Measurements from ENCODE around the gene F11.
"Not testable (repeated sequence)": the region's sequence is repeated elsewhere in the genome, so short reads cannot be mapped to it uniquely, and the experiment has no call there.

The F11 gene

DNA sequence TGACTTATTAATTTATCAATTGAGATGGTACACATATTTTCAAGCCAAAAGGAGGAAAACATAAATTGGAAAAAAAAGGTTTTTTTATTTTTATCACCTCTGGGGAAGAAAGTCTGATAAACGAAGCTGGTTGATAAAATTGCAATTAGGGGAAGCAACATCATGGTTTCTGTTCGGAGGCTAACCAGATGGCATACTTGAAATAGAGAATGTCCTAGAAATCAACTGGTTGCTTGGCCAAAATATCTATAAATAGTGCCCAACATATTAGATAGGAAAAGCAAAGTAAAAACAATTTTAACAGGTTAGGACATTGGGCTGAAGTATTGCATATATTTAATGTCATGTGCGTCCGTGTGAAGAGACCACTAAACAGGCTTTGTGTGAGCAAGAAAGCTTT lies 24.4 kb upstream of the F11 start:
- no peaks in the 10 kb centered on the region for H3K36me3 Mint-ChIP-seq (ENCODE audit: low read depth)
- intact Hi-C loops (cut with micrococcal nuclease): no loop called here
- H3K9me3 Mint-ChIP-seq: peaks cover 8% of the 10 kb centered on the region
- H3K4me3 Mint-ChIP-seq: no peak overlapping the region
- H3K27me3 Mint-ChIP-seq: no peaks in the 10 kb centered on the region
- H3K27ac Mint-ChIP-seq: no peak overlapping the region
- H3K4me1 Mint-ChIP-seq (ENCODE audit: low read depth): no peaks in the 10 kb centered on the region

DNA sequence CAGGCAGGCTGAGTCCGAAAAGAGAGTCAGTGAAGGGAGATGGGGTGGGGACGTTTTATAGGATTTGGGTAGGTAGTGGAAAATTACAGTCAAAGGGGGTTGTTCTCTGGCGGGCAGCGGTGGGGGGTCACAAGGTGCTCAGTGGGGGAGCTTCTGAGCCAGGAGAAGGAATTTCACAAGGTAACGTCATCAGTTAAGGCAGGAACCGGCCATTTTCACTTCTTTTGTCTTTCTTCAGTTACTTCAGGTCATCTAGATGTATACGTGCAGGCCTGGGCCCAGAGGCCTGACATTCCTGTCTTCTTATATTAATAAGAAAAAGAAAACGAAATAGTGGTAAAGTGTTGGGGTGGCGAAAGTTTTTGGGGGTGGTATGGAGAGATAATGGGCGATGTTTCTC lies 24.0 kb upstream of the F11 start:
- H3K36me3 Mint-ChIP-seq (ENCODE audit: low read depth); H3K4me3 Mint-ChIP-seq; intact Hi-C loops (cut with micrococcal nuclease); H3K4me1 Mint-ChIP-seq (ENCODE audit: low read depth); H3K9me3 Mint-ChIP-seq; H3K27me3 Mint-ChIP-seq; H3K27ac Mint-ChIP-seq: not testable (repeated sequence)

DNA sequence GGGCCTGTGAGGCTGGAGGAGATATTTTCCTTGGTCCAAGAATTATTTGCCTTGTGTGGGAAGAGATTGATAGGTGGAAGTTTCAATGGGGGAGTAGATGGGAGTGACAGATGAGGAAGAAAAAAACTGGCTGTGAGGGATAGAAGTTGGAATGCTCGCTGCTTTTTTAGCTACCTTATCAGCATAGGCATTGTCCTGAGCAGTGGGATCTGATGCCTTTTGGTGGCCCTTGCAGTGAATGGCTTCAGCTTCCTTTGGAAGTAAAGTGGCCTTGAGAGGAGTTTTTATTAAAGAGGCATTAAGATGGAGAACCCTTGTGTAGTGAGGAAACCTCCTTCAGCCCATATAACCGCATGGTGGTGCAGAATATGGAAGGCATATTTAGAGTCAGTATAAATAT lies 22.7 kb upstream of the F11 start:
- no peak overlapping the region for H3K27ac Mint-ChIP-seq
- H3K9me3 Mint-ChIP-seq: peaks cover 4% of the 10 kb centered on the region
- no peaks in the 10 kb centered on the region for H3K36me3 Mint-ChIP-seq (ENCODE audit: low read depth)
- intact Hi-C loops (cut with micrococcal nuclease): no loop called here
- no peak overlapping the region for H3K4me3 Mint-ChIP-seq
- no peaks in the 10 kb centered on the region for H3K4me1 Mint-ChIP-seq (ENCODE audit: low read depth)
- H3K27me3 Mint-ChIP-seq: no peaks in the 10 kb centered on the region

DNA sequence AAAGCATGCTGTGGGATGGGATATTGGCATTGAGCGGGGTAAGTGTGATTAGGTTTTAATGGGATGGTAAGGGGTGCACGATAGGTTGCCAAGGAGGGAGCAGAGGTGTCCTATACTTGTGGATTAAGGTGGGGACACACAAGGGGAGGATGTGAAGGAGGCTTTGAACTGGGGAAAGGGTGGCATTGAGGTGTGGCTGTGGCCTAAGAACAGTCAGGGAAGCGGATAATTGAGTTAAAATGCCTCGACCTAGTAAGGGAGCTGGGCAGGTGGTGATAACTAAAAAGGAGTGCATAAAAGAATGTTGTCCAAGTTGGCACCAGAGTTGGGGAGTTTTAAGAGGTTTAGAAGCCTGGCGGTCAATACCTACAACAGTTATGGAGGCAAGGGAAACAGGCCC lies 21.2 kb upstream of the F11 start:
- no peaks in the 10 kb centered on the region for H3K4me1 Mint-ChIP-seq (ENCODE audit: low read depth)
- no peak overlapping the region for H3K4me3 Mint-ChIP-seq
- no peak overlapping the region for H3K27ac Mint-ChIP-seq
- intact Hi-C loops (cut with micrococcal nuclease): no loop called here
- no peaks in the 10 kb centered on the region for H3K27me3 Mint-ChIP-seq
- no peaks in the 10 kb centered on the region for H3K36me3 Mint-ChIP-seq (ENCODE audit: low read depth)
- H3K9me3 Mint-ChIP-seq: no peaks in the 10 kb centered on the region

DNA sequence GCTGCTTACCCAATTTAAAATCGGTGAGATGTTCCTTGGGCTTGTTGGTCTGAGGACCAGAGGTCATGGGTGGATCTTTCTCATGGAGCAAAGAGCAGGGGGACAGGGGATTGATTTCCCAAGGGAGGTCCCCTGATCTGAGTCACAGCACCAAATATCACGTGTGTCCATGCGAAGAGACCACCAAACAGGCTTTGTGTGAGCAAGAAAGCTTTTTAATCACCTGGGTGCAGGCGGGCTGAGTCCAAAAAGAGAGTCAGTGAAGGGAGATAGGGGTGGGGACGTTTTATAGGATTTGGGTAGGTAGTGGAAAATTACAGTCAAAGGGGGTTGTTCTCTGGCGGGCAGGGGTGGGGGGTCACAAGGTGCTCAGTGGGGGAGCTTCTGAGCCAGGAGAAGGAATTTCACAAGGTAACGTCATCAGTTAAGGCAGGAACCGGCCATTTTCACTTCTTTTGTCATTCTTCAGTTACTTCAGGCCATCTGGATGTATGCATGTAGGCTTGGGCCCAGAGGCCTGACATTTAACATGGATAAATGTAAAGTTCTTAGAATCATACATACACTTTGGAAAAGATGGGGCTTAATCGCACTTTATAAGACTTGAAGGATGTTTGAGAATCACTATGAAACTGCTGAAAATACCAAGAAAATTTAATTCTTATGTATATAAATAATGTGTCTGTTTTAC lies 18.8 kb upstream of the F11 start:
- H3K9me3 Mint-ChIP-seq; H3K27ac Mint-ChIP-seq; H3K27me3 Mint-ChIP-seq; H3K4me1 Mint-ChIP-seq (ENCODE audit: low read depth); H3K36me3 Mint-ChIP-seq (ENCODE audit: low read depth); H3K4me3 Mint-ChIP-seq; intact Hi-C loops (cut with micrococcal nuclease): not testable (repeated sequence)

DNA sequence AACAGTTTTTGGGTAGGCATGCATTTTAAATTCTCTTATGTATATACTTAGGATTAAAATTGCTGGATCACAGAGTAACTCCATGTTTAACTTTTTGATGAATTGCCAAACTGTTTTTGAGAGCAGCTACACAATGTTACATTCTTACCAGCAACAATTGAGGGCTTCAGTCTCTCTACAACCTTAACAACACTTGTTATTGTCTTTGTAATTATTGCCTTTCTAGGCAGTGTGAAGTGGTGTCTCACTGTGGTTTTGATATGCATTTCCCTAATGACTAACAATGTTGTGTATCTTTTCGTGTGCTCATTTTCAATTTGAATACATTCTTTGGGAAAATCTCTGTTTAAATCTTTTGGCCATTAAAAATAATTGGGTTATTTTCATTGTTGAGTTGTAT lies 17.3 kb upstream of the F11 start:
- H3K27me3 Mint-ChIP-seq: no peaks in the 10 kb centered on the region
- no peaks in the 10 kb centered on the region for H3K9me3 Mint-ChIP-seq
- H3K27ac Mint-ChIP-seq: no peak overlapping the region
- no peaks in the 10 kb centered on the region for H3K4me1 Mint-ChIP-seq (ENCODE audit: low read depth)
- intact Hi-C loops (cut with micrococcal nuclease): no loop called here
- no peak overlapping the region for H3K4me3 Mint-ChIP-seq
- no peaks in the 10 kb centered on the region for H3K36me3 Mint-ChIP-seq (ENCODE audit: low read depth)

DNA sequence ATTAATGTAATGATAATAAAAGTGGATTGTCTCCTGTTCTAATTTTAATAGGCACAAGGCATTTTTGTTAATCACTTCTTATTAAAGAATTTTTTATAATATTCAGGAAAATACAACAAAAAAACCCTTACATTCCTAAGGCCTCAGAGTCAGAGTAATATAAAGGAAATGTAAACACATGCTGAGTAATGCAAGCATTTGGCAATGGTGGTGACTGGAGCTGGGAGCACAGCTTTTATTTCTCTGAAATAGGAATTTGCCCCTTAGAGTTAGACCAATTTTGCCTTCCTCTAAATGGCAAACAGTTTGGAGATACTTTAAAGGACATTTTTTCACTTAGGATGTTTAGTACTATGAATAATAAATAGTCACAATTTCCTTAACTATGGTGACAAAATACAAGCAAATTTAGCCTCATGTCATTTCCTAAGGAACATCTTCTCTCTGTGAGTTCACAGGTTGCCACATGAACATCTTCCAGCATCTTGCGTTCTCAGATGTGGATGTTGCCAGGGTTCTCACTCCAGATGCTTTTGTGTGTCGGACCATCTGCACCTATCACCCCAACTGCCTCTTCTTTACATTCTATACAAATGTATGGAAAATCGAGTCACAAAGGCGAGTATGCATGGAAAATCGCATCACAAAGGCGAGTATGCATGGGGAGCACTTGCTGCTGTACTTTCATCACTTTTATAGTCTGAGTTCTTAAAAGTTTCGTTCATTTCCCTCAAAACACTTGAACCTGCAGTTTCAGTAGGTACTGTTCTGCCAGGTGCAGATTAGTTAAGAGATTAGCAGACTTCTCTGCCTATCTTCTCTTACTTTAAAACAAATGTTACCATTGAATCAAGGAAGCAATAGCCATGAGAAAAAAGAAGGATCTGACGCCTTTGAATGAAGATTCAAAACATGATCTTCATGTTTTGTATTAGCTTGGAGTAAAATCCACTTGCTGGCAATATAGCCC lies 15.9 kb upstream of the F11 start:
- H3K4me3 Mint-ChIP-seq: no peak overlapping the region
- H3K4me1 Mint-ChIP-seq (ENCODE audit: low read depth): no peaks in the 10 kb centered on the region
- H3K36me3 Mint-ChIP-seq (ENCODE audit: low read depth): no peaks in the 10 kb centered on the region
- H3K27ac Mint-ChIP-seq: no peak overlapping the region
- intact Hi-C loops (cut with micrococcal nuclease): no loop called here
- H3K27me3 Mint-ChIP-seq: no peaks in the 10 kb centered on the region
- no peaks in the 10 kb centered on the region for H3K9me3 Mint-ChIP-seq

DNA sequence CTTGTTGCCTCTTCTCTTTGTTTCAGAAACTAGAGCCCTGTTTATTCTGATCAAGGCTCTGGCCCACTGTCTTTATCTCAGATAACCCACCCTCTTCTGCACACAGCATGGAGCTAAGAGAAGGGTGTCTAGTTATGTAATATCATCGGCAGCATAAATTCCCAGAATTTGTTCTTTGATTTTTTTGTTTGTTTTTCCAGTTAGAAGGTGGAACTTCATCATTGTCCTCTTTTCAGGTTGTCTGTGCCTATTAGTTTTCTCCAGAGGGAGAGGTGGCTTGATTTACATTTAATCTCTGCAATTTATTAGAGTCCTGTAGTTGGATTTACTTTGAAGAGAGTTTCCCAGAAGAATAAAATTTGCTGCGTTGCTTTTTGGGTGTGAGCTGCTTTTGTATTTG lies 15.2 kb upstream of the F11 start:
- H3K27ac Mint-ChIP-seq: no peak overlapping the region
- no peak overlapping the region for H3K4me3 Mint-ChIP-seq
- no peaks in the 10 kb centered on the region for H3K36me3 Mint-ChIP-seq (ENCODE audit: low read depth)
- H3K27me3 Mint-ChIP-seq: no peaks in the 10 kb centered on the region
- no peaks in the 10 kb centered on the region for H3K4me1 Mint-ChIP-seq (ENCODE audit: low read depth)
- intact Hi-C loops (cut with micrococcal nuclease): no loop called here
- no peaks in the 10 kb centered on the region for H3K9me3 Mint-ChIP-seq

DNA sequence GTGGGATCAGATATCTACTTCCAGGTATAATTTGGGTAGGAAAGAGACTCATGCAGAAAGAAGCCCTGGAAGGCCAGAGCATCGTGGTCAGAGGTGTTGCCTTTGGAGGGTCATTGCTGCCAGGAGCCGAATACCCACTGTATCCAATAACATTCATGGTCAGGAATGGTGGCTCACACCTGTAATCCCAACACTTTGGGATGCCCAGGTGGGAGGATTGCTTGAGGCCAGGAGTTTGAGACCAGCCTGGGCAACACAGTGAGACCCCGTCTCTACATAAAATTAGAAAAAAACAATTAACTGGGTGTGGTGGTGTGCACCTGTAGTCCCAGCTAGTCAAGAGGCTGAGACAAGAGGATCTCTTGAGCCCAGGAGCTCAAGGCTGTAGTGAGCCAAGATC lies 10.9 kb upstream of the F11 start:
- Mint-ChIP-seq H3K4me3 (no peak overlapping the region), H3K27ac (no peak overlapping the region), H3K9me3 (no peaks in the 10 kb centered on the region), H3K4me1 (ENCODE audit: low read depth) (no peaks in the 10 kb centered on the region), H3K27me3 (no peaks in the 10 kb centered on the region), H3K36me3 (ENCODE audit: low read depth) (no peaks in the 10 kb centered on the region)
- intact Hi-C loops (cut with micrococcal nuclease): no loop called here

DNA sequence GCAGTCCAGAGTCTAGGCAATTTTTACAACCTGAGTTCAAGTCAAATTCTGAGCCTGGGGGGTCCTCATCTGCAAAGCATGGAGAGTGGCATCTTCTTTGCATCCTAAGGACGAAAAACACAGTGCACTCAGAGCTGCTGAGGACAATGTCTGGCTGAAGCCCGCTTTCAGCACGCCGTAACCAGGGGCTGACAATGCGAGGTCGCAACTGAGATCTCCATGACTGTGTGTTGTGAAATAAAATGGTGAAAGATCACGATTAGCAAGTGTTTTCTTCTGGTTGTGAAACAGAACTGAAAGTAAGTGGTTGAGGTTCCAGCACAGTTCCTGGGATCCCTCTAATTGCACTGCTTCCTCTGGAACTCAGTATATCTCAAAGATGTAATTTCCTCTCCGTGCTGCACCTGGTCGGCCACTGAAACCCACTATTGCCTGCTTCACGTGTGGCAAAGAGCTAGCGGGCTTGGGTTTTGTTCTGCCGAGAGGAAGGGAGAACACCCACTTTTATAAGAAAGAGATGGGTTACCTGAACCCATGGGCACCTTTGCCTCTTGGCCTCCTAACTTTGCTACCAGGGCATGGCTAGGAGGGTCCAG lies 7.7 kb upstream of the F11 start:
- Mint-ChIP-seq H3K27ac (no peak overlapping the region), H3K4me1 (ENCODE audit: low read depth) (no peaks in the 10 kb centered on the region), H3K9me3 (no peaks in the 10 kb centered on the region), H3K4me3 (no peak overlapping the region), H3K27me3 (no peaks in the 10 kb centered on the region), H3K36me3 (ENCODE audit: low read depth) (no peaks in the 10 kb centered on the region)
- intact Hi-C loops (cut with micrococcal nuclease): no loop called here

DNA sequence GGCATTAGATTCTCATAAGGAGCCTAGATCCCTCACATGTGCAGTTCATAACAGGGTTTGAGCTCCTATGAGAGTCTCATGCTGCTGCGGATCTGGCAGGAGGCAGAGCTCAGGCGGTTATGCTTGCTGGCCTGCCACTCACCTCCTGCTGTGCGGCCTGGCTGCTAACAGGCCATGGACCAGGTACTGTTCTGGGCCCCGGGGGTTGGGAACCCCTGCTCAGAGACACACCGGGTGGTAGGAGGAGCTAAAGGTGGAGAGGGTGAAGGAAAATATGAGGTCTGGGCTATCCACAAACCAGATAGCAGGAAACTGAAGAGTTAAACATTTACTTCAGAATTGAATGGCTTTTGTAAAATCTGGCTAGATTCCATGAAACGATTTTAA lies 5.9 kb upstream of the F11 start:
- H3K27ac Mint-ChIP-seq: no peak overlapping the region
- intact Hi-C loops (cut with micrococcal nuclease): no loop called here

DNA sequence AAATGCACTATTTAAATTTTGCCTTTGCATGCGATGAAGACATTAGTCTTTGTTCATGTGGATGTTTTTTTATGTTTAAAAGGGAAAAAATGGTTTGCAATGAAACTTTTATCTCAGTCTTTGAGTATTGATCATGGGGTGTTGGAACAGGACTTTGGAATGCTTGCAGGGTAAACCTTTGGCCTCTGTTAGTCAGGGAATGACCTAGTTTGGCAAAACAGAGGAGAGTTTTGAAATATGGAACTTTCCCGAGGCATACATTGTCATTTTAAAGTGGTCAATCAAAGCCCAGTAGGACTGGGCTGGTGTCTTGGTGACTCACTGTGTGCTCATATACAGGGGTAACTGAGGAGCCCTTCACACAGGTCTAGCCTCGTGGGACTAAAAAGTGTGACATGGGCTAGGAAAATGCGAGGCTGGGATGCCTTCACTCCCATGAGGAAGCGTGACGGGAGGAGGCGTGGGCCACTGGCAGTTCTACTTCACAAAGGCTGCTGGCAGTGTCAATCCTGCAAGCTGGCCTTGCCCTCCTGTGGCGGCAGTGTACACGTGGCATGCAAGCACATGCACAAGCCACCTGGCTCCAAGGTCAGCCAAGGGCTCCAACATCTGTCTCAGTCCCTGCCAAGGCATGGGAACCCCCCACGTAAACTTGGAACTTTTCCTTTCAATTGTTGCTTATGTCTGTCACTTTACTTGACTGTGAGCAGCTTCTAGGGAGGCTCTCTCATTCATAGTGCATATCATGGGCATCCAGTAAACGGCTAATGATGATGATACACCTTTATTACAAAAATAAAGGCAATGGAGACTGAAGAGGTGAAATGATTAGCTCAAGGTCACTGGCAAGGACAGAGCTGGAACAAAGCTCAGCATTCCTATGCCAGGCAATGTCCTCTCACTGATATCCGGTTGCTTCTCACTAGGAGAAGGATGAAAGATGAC lies 5.2 kb upstream of the F11 start:
- intact Hi-C loops (cut with micrococcal nuclease): no loop called here
- Mint-ChIP-seq H3K9me3 (no peaks in the 10 kb centered on the region), H3K27ac (no peak overlapping the region), H3K27me3 (peaks cover 2% of the 10 kb centered on the region), H3K4me3 (no peak overlapping the region), H3K36me3 (ENCODE audit: low read depth) (no peaks in the 10 kb centered on the region), H3K4me1 (ENCODE audit: low read depth) (no peaks in the 10 kb centered on the region)

More for the DNA sequence above, 5.9 kb upstream of the F11 start:
- Mint-ChIP-seq H3K36me3 (ENCODE audit: low read depth) (no peaks in the 10 kb centered on the region), H3K4me3 (no peak overlapping the region), H3K27me3 (peaks cover 2% of the 10 kb centered on the region), H3K4me1 (ENCODE audit: low read depth) (no peaks in the 10 kb centered on the region), H3K9me3 (no peaks in the 10 kb centered on the region)

DNA sequence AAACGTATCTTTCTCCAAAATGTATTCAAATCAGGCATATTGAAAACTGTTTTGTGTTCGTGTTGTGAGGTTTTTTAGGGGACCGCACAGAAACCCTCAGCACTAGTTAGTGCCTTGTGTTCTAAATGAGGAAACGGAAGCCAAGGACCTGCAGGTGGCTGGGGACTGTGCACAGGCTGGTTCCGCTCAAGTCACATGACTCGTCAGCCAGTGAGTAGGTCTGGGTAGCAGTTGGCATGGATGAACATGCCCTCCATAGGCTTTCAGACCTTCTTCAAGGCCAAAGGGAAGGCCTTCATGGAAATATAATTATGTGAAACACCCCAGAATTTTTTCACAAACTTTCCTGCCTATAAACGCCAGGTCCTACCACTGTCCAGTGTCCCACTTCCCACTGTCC lies 1.3 kb upstream of the F11 start:
- Mint-ChIP-seq H3K36me3 (ENCODE audit: low read depth) (no peaks in the 10 kb centered on the region), H3K4me1 (ENCODE audit: low read depth) (no peaks in the 10 kb centered on the region), H3K4me3 (no peak overlapping the region), H3K9me3 (no peaks in the 10 kb centered on the region), H3K27me3 (peaks cover 8% of the 10 kb centered on the region), H3K27ac (no peak overlapping the region)
- intact Hi-C loops (cut with micrococcal nuclease): no loop called here

DNA sequence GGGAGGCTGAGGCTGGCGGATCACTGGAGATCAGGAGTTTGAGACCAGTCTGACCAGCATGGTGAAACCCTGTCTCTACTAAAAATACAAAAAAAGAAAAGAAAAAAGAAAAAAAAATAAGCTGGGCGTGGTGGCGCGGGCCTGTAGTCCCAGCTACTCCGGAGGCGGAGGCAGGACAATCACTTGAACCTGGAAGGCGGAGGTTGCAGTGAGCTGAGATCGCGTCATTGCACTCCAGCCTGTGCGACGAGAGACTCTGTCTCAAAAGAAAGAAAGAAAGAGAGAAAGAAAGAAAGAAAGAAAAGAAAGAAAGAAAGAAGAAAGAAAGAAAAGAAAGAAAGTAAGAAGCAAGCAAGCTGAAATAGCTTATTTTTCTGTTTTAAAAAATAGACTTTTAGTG lies 739 bp upstream of the F11 start:
- H3K27me3 Mint-ChIP-seq; H3K4me3 Mint-ChIP-seq; H3K27ac Mint-ChIP-seq; H3K36me3 Mint-ChIP-seq (ENCODE audit: low read depth); intact Hi-C loops (cut with micrococcal nuclease); H3K4me1 Mint-ChIP-seq (ENCODE audit: low read depth); H3K9me3 Mint-ChIP-seq: not testable (repeated sequence)
